Measurements from ENCODE around the gene GPR22. TPM values are rescaled to one million over a fixed set of nuclear protein-coding genes. Genes with fewer than 3 reads are reported as not detected.

GPR22 gene
- total and polyA plus RNA-seq, 12 donors = 0.06 to 6.0 (median 1.0) TPM; not detected in 3

GRCh38 chr7:107467972-107468371 lies 1.9 kb upstream of the GPR22 start:
- H3K4me3 ChIP-seq = no peak overlapping the region
- 40 to 58% (median 53%) methylated on average over 2 of the region's 2 CpGs for WGBS, 4 donors
- no peak overlapping the region for H3K27ac ChIP-seq
- no peaks in the 10 kb centered on the region for H3K9me3 ChIP-seq (replicated peaks in 1 of 3)
- no peaks in the 10 kb centered on the region for H3K27me3 ChIP-seq
- peaks cover 0 to 6% of the 10 kb centered on the region in 2 donors for H3K4me1 ChIP-seq (replicated peaks in 1 of 2)
- intact Hi-C loops (cut with DNase I) = loop anchor here in 1 of 2 donors (10.0 kb wide), 2 partner anchors 257 to 407 kb away; no protein-coding TSS in a partner anchor
- no peak for DNase-seq
- no peaks in the 10 kb centered on the region for H3K36me3 ChIP-seq (replicated peaks in 1 of 2)
- no peak for TF ChIP-seq CTCF (IDR thresholded peaks at IDR 0.05)
- TF ChIP-seq POLR2A (IDR thresholded peaks at IDR 0.05) = no peak

GRCh38 chr7:107468824-107469223 lies 1.0 kb upstream of the GPR22 start:
- TF ChIP-seq CTCF (IDR thresholded peaks at IDR 0.05) (no peak), POLR2A (IDR thresholded peaks at IDR 0.05) (no peak)
- Histone ChIP-seq H3K4me3 (no peak overlapping the region), H3K9me3 (replicated peaks in 1 of 3) (no peaks in the 10 kb centered on the region), H3K27me3 (no peaks in the 10 kb centered on the region), H3K4me1 (replicated peaks in 1 of 2) (peaks cover 0 to 6% of the 10 kb centered on the region in 2 donors), H3K27ac (no peak overlapping the region), H3K36me3 (replicated peaks in 1 of 2) (no peaks in the 10 kb centered on the region)
- no peak for DNase-seq
- 96 to 100% (median 98%) methylated on average over 1 of the region's 1 CpG for WGBS, 4 donors
- intact Hi-C loops (cut with DNase I) = loop anchor here in 1 of 2 donors (10.0 kb wide), 2 partner anchors 256 to 406 kb away; no protein-coding TSS in a partner anchor

GRCh38 chr7:107471292-107472070 lies 1.6 kb downstream of the GPR22 start:
- 61 to 68% (median 66%) methylated on average over 3 of the region's 3 CpGs for WGBS, 4 donors
- H3K36me3 ChIP-seq (replicated peaks in 1 of 2) = no peaks in the 10 kb centered on the region
- peaks cover 0 to 10% of the 10 kb centered on the region in 2 donors for H3K4me1 ChIP-seq (replicated peaks in 1 of 2)
- TF ChIP-seq CTCF (IDR thresholded peaks at IDR 0.05) (peak in 1 of 6 experiments; percentile 15), POLR2A (IDR thresholded peaks at IDR 0.05) (no peak)
- H3K4me3 ChIP-seq = no peak overlapping the region
- no peak overlapping the region for H3K27ac ChIP-seq
- intact Hi-C loops (cut with DNase I) = no loop called here
- no peaks in the 10 kb centered on the region for H3K9me3 ChIP-seq (replicated peaks in 1 of 3)
- no peaks in the 10 kb centered on the region for H3K27me3 ChIP-seq
- DNase-seq = no peak

- Histone ChIP-seq H3K4me1 (replicated peaks in 1 of 2) (peaks cover 0 to 16% of the 10 kb centered on the region in 2 donors), H3K36me3 (replicated peaks in 1 of 2) (no peaks in the 10 kb centered on the region), H3K9me3 (replicated peaks in 1 of 3) (no peaks in the 10 kb centered on the region), H3K27me3 (no peaks in the 10 kb centered on the region), H3K4me3 (no peak overlapping the region), H3K27ac (no peak overlapping the region)
- TF ChIP-seq POLR2A (IDR thresholded peaks at IDR 0.05) (no peak), CTCF (IDR thresholded peaks at IDR 0.05) (no peak)
- no peak for DNase-seq
- WGBS, 4 donors = 59 to 78% (median 69%) methylated on average over 3 of the region's 3 CpGs
- intact Hi-C loops (cut with DNase I) = no loop called here
Observed at GRCh38 chr7:107472116-107472515, 2.3 kb downstream of the GPR22 start.

Data from adrenal gland (tissue), 12 donors.